OCI-LY7 (cell line): ENCODE data around the gene STK32A.

Experiments used
- EZH2phosphoT487 ChIP-seq: fragments of 200-600 bp; sonication (generic); IDR thresholded peaks from 2 replicates; pipeline ENCODE4 v1.6.1; 2018; ENCODE audit warnings: low read depth, borderline replicate concordance, mild to moderate bottlenecking, mixed run types, antibody characterized with exemption, low read length, moderate library complexity, mixed read lengths
- TF ChIP-seq, protein P1 (sequence below): fragments of 200-600 bp; sonication (generic); conservative IDR thresholded peaks from 2 replicates; pipeline ENCODE4 v1.5.1; 2014; ENCODE audit warnings: mild to moderate bottlenecking, antibody characterized with exemption, low read length, moderate library complexity, mixed read lengths

DNA sequence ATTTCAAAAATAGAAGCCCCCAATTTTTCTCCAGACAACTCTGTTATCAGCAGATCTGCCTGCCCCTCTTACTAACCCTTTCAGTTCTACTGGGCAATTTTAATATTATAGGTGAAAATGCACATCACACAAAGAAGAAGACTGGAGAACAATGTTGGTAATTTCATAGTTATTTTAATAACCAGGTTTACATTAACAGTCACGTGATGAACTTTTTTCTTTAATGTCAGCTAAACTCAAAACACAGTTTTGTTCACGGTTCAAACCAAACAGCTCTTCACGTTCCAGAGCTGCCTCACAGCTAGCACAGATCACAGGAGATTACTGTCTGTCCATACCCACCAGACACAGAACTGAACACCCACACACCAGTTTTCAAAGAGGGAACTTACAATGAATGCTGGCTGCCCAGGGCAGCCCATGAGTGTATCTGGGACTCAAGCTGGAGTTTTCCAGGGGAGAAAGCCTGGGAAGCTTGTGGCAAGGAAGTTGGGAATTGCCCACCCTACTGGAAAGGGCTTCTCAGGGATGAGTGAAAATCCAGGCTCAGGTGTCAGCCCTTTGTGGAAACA is 155.9 kb downstream of the STK32A start:
- TF ChIP-seq, protein P1, sequence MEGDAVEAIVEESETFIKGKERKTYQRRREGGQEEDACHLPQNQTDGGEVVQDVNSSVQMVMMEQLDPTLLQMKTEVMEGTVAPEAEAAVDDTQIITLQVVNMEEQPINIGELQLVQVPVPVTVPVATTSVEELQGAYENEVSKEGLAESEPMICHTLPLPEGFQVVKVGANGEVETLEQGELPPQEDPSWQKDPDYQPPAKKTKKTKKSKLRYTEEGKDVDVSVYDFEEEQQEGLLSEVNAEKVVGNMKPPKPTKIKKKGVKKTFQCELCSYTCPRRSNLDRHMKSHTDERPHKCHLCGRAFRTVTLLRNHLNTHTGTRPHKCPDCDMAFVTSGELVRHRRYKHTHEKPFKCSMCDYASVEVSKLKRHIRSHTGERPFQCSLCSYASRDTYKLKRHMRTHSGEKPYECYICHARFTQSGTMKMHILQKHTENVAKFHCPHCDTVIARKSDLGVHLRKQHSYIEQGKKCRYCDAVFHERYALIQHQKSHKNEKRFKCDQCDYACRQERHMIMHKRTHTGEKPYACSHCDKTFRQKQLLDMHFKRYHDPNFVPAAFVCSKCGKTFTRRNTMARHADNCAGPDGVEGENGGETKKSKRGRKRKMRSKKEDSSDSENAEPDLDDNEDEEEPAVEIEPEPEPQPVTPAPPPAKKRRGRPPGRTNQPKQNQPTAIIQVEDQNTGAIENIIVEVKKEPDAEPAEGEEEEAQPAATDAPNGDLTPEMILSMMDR, result no peak
- TF ChIP-seq EZH2phosphoT487, result no peak
